NCI-H2227 (cell line): Measurements from ENCODE around the gene TMEM213.

ENCODE experiments used
- DNase-seq: peaks from one replicate; lab custom pipeline; 2025; ENCODE audit not compliant: unreplicated experiment; lab: John Stamatoyannopoulos, UW

The TMEM213 gene

DNA sequence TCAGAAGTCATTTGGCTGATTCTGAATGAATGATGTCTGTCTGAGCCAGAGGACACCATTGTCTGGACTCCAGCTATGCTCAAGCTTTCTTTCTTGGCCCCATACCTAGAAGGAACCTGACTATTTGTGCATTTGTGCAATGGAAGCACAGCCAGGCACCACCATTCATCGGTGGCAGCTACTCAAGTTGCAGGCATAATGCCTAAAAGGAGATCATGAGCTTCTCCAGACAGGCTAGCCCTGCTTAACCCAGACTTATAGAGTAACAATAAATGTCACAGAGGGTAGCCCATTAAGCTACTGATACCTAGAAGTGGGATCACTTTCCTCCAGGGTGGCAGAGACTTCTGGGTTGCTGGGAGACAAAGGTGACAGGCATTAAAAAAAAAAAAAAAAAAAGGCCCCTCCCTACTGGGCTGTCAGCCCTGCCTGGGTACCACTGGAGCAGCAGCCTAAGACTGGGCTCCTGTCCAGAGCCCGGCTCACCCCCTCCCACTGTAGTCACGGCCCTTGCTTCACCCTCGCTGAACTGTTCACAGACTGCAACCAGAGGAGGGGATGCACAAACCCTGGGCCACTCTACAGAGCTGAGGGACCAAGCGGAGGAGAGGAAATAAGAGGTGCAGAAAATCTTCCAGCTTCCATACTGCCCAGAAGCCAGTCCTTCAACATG, 75.6 kb downstream of the TMEM213 start:
- DNase-seq: no peak

DNA sequence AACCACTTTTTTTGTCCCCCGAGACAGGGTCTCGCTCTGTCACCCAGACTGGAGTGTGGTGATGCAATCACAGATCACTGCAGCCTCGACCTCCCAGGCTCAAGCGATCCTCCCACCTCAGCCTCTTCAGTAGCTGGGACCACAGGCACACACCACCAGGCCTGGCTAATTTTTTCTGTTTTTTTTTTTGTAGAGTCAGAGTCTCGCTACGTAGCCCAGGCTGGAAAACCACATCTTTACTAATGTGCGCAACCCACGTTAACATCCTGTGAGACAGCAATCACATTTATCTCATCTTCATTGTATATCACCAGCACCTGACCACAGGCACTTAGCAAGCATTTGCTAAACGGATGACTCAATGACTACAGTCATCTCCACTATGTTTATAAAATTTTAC, 78.0 kb downstream of the TMEM213 start:
- DNase-seq: no peak

DNA sequence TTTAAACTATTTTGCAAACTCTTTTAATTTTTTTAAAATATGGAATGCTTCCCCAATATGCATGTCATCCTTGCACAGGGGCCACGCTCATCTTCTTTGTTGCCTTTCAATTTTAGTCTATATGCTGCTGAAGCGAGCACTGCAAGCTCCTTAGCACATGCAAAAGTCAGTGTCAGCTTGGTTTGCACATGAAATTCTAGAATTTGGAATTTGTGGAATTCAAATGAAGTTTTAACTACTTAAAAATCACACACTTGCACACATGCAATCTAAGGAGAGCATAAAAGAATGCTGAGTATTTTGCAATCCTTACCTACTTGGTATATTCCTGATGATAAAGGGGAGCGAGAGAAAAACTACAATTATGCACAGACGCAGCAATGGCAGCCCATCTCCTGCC, 78.5 kb downstream of the TMEM213 start:
- DNase-seq: no peak

DNA sequence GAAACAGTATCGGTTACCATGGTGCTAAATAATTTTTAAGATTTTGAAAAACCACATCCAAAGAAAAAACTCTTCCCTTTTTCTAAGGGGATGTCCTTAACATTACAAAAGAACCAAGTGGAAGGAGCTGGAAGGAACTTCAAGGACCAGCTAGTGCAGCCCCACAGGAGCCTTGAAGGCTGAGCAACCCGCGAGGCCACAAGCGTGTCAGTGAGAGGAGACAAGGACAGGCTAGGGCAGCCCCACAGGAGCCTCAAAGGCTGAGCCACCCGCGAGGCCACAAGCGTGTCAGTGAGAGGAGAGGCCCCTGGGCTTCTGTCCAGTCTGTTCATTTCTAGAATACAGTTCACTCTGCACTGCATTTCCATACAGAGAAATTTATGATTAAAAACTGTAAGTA, 80.3 kb downstream of the TMEM213 start:
- no peak for DNase-seq

DNA sequence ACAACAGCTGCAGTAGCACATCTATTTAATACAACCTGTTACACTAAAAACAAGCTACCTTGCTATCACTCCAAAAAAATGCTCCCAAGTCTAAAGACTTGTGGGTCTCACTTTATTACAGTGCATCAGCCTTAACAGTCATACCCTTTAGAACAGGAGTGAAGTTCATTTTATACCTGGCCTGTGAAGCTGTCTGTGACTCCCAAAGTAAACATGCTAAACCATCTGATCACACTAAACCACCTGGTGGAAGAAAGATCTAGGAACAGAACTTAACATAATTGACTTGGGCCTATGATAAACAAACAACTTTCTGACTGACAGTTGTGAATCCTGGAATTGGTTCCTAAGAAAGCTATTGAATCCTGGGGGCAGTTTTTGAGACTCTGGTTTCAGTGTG, 81.1 kb downstream of the TMEM213 start:
- no peak for DNase-seq

DNA sequence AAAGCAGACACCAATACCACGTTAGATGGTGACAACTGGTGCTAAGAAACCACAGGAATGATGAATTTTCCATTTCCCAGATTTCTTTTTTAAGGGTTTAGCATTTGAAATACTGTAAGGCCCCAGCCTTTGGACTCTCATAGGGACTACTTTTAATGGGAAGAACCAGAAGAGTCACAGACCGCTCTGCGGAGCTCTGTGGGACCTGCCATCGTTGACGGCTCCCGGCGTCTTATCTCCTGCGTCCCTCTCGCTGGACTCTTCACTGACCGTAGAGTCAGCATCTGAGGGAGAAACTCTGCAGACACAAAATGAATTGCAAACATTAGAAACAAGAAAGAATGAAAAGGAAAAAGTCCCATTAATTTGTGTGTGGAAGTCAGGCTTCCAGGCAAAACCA, 81.6 kb downstream of the TMEM213 start:
- DNase-seq: no peak

DNA sequence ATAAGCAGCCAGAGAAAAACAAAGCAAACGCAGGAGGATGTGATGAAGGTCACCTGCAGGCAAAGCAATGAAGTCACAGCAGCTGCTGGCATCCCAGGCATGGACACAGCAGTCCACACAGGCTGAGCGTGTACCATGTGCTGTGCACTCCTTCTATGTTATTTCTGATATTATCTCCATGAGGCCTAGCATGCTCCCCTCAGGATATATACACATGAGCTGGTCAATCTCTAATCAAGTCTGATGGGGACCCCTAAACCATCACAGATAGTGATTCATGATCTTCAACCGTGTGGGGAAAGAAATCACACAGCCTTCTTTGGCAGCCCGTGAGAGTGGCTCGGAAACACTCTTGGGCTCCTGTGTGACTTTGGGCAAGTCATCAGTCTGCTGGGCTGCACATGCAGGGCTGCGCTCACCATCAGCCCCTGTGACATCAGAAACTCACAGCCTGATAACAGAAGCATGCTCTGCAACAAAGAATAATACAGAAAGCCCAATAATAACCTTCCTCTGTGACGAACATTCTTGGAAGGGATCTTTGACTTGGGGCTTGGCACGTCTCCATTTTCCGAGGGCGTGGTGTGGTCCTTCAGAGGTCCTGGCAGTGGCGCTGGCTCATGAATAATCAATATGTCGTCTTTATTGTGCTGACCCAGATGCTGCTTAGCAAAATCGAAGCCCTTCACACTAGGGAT, 83.2 kb downstream of the TMEM213 start:
- DNase-seq: no peak

DNA sequence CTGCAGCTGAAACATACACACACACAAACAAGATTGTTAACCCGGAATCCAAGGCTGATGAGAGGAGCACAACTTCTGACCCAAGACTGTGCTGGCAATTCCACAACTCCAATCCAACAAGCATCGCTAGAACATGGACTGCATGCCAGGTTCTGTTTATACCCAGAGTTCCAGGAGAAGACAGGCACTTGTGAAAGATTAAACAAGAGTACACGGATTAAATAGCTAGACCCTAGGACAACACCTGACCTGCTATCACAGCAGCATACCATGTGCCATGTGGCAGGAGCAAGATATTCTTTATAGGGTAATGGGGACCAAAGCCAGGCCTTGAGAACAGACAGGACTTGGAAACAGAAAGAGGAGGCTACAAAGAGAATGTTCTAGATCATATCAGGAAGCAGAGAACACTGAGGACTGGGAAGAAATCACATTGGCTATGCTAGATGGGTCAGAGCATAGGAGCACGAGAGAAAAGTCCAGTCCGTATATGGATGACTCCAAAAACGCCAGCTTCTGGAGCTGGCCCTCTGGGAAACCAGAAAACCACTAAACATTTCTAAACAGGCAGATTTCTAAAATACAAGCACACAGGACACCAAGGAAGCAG, 83.9 kb downstream of the TMEM213 start:
- no peak for DNase-seq

DNA sequence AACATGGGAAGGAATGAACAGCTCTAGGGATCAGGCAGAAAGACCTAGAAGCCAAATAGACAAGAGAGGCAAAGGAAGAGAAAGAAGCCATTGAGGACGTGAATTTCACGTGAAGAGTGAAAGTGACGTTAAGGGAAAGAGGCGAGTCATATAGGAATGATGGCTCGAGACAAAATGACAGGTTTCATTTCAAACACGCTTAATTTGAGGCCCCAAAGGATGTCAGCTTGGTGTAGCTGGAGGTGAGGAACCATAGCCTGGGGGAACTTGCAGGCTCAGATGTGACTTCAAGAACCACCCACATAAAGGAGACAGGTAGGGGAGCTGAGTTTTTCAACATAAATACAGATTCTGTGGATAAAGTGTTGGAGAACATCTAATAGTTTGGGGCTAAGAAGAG, 84.5 kb downstream of the TMEM213 start:
- no peak for DNase-seq

DNA sequence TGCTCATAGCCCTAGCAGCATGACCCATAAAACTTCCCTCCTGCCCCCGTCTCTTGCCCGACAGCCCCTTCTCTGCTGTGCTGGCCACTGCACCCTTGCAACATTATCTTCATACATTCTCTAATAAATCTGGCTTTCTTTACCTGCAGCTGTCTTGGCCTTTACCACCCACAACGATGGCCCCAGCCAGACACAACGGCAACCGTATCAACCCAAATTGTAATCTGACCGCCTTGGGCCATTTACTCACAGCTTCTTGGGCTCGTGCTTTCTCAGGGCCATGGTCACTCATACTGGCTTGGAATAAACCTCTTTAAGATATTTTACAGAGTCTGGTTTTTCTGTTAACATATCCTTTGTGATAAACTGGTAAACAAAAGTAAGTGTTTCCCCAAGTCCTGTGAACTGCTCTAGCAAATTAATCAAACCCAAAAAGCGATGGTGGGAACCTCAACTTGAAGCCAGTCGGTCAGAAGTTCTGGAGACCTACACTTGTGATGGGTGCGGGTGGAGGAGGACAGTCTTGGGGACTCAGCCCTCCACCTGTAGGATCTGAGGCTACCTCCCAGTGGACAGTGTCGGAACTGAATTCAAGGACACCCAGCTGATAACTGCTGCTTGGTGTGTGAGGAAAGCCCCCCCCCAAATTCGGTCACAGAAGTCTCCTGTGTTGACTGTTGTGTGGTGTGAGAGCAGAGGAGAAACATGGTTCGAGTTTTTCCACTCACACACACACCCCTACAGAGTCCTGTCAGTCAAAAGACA, 87.8 kb downstream of the TMEM213 start:
- DNase-seq: peak; percentile 7

DNA sequence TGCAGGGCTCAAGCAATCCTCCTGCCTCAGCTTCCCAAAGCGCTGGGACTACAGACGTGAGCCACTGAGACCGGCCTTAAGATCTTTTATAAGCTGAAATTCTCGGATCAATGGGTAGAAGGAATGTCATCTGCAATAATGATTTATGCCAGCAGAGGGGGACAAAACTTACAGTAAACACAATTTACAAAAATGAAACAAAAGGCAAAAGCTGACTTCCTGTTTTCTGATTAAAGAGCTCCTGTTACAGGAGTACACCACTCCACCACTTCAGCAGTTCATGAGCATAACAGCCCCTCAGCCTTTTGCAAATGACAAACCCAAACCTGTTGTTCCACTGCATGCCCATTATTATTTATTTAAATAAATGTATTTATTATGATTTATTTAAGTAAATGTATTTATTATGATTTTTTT, 88.7 kb downstream of the TMEM213 start:
- peak; percentile 68 for DNase-seq

DNA sequence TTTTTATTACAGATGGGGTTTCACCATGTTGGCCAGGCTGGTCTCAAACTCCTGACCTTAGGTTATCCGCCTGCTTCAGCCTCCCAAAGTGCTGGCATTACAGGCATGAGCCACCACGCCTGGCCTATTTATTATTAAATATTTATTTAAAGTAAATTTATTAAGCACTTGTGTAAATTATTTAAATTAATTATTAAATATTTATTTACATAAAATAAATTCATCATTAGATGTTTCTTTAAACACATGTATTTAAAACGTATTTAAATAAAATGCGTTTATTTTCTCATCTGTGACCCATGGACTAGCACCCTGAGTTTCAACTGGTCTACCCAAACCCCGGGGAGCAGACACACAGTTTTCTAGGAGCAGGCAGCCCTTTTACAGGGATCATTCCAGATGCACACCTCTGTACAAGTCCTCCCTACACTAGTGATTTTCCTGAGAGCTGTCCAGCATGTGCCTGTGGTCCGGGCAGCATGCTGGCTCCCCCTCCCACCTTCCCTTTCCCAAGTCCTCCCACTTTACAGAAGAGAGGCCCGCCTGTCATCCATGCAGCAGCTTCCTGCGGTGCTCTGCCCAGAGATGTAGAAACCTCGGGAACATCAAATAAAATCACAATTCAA, 89.4 kb downstream of the TMEM213 start:
- DNase-seq: peak; percentile 11
